Measurements from ENCODE around the gene DELE1.
"Not testable (repeated sequence)": the region's sequence is repeated elsewhere in the genome, so short reads cannot be mapped to it uniquely, and the experiment has no call there.

The DELE1 gene

DNA sequence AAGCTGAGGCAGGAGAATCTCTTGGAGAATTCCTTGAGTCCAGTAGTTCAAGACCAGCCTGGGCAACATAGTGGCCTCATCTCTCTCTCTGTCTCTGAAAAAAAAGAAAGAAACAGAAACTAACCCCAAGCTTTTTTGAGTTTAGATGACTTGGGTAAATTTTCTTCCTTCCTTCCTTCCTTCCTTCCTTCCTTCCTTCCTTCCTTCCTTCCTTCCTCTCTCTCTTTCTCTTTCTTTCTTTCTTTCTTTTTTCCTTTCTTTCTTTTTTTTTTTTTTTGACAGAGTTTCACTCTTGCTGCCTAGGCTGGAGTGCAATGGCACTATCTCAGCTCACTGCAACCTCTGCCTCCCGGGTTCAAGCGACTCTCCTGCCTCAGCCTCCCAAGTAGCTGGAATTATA lies 33.2 kb upstream of the DELE1 start:
- DNase-seq, result not testable (repeated sequence)

DNA sequence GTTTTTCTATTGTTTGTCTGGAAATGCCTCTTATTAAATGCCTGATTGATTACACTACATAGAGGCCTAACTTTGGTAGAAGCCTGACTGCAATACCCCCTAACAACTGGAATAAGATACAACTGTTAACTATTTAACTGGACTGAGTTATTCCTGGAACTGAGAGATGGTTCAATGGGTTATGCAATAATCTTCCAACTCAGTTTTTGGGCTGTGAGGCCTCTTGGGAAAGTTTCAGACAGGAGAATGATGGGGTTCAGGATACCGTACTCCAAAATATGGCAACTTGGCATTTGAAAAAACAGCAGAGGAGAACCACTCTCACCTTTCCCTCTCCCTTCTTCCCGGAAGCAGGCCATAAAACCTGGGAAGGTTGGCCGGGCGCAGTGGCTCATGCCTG lies 26.2 kb upstream of the DELE1 start:
- DNase-seq, result no peak

DNA sequence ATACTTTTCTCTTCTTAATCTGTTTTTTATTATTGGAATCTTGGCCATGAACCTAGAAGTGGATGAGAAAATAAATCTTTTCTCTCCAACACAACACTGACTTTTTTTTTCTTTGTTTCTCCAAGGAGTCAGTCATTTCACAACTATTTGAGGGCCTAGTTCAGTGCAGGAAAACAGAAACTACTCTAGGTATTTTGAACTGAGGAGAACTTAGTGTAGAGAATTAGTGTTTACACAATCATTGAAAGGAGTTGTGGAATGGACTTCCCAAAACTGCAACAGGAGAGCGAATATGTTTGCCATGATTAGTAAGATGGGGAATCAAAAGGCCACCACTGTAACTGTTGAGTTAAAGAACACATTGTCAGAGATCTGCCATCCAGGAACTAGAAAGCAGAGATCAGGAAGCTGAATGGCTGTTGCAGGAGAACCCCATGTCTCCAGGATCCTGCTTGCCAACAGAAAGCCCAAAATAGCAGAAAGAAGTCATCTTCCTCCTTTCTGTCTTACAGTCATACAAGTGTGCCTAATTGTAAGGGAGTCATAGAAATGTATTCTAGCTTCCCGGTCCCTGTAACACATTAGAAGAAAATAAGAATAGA lies 25.1 kb upstream of the DELE1 start:
- DNase-seq, result no peak

DNA sequence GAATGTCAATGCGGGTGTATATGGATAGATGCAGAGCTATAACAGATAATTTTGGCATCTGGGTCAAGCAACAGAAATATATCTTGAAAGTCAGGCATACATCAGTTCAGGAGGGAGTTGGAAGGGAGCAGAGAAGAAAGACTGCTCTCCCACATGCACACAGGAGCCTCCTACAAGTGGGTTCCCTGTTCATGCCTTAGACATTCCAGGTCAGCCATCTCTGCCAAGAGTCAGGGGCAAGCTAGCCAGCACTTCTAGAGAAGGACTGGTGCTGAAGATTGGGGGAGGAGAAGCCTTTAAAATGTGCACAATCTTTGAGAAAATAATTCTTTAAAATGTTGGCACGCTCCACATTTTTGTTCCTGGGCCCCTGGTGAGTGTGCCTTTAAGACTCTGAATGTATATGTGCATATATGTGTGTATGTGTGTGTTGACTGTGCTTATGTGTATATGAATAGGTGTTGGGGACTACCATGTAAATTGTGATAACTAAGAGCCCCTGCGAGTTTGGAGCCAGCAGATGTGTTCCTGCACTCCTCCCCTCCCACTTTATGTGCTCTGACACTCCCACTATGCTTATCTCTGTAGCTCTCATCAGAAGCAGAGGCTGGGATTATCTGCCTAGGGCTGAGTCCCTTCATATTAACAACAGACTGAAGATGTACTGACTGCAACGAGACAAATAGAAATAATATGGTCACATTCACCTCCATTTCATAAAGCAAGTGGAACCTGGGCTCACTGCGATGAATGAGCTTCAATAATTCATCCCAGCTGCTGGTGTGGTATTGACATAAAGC lies 21.5 kb upstream of the DELE1 start:
- no peak for DNase-seq

DNA sequence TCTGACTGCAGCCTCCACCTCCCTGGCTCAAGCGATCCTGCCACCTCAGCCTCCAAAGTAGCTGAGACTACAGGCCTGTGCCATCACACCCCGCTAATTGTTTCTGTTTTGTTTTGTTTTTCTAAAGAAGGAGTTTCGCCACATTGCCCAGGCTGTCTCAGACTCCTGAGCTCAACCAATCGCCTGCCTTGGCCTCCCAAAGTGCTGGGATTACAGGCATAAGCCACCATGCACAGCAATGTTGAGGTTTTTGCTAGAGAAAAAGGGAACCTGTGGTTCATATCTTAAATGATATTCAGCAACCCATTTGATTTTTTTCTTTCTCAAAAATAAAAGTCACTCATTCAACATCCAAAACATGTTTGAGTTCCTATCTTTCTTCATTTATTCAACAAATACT lies 20.4 kb upstream of the DELE1 start:
- DNase-seq, result no peak

DNA sequence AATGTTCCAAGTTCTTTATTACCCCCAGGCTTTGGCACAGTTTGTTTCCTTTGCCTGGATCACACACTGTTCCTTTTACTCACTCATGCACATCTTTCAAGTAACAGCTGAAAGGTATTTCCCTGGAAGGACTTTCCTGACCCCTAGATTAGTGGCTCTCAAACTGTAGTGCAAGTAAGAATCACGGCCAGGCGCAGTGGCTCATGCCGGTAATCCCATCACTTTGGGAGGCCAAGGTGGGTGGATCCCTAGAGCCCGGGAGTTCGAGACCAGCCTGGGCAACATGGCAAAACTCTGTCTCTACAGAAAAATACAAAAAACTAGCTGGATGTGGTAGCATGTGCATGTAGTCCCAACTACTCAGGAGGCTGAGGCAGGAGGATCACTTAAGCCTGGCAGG lies 19.1 kb upstream of the DELE1 start:
- DNase-seq, result no peak

DNA sequence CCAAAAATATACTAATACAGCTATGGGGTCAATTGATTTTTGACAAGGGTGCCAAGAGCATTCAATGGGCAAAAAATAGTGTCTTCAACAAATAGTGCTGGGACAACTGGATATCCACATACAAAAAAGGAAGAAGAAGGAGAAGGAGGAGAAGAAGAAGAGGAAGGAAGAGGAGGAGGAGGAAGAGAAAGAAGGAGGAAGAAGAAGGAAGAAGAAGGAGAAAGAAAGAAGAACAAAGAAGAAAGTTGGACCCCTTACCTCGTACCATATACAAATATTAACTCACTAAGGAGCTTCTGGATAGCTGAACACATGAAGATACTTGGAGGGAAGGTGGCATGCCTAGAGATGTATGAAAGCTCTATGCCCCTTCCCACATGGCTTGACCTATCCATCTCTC lies 17.2 kb upstream of the DELE1 start:
- DNase-seq, result no peak

DNA sequence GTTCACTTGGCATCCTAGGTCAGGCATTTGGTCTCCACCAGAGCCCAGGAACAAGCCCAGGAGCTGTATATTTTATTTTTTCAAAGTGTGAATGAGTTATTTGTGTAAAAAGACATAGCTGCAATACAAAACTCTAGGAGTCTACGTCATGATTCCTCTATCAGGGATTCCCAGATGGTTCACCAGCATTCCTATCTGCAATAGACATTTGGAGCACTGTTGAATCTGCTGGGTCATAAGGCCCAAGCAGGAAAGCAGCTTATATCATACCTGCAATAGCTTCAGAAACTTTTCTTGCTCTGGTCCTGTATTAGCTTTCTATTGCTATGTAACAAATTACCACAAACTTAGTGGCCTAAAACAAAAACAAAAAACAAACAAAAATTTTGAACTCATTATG lies 16.7 kb upstream of the DELE1 start:
- DNase-seq, result no peak

DNA sequence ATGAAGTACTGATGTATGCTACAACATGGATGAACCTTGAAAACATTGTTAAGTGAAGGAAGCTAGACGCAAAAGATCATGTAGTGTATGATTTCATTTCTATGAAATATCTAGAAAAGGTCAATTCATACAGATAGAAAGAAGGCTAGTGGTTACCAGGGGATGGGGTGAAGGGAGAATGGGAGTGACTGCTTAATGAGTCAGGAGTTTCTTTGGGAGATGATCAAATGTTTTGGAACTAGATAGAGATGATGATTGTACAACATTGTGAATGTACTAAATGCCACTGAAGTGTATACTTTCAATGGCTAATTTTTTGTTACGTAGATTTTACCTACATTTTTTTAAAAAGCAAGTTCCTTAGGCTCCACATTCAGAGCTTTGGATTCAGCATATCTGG lies 14.9 kb upstream of the DELE1 start:
- no peak for DNase-seq

DNA sequence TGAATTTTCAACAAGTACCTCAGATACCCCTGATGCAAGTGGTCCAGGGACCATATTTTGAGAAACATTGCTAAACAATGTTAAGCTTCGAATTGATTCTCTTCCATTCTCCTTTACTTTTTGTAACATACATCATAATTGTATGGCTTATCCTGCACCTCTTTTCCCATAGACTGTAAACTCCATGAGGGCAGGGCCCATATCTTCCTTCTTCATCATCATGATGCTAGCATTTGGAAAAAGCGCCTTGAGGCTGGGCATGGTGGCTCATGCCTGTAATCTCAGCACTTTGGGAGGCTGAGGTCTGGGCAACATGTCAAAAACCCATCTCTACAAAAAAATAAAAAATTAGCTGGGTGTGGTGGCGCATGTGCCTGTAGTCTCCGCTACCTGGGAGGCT lies 14.5 kb upstream of the DELE1 start:
- no peak for DNase-seq

DNA sequence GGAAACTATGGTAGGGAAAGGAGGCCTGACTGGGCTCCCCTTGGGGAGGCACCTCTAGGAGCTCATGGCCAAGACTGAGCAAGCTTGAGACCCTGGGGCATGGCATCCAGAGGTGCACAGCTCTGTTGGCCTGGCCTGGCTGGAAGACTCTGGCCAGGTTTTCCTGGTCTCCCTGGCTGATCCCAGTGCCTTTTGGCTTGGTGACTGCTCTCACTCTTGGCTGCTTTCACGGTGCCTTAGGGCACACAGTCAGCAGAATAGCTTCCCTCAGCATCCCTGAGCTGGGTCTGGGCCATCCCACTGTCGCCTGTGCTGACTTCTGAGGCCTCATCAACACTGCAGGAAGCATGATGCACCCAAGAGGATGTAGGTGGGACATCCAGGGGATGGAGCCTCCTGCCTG lies 13.4 kb upstream of the DELE1 start:
- no peak for DNase-seq

DNA sequence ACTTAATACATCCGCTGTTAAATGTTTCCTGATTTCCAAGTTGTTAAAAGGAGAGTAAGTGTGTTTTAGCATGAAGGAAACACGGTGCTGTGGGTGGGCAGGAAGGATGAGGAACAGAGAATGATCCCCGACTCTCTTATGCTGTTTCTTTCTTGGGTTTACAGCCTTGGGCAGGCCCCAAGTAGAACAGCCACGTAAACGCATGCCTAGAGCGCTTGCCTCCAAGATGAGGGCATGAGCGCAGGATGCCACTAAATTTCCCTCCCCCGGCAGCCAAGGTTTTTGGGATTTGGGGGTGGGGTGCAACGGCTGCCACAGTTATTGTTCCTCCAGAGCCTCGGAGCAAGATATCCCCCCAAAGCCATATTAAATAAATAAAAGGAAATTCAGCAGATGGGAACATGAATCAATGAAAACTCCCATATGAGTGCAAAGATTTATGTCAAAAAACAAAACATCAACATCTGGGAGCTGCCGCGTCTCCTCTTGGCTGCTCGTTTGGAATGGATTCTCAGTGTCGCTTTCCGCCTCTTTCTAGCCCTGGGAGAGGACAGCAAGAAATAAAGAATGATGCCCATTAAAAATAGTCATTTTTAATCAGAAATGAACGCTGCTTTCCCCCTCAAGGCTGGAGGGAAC lies 10.0 kb upstream of the DELE1 start:
- DNase-seq, result no peak

DNA sequence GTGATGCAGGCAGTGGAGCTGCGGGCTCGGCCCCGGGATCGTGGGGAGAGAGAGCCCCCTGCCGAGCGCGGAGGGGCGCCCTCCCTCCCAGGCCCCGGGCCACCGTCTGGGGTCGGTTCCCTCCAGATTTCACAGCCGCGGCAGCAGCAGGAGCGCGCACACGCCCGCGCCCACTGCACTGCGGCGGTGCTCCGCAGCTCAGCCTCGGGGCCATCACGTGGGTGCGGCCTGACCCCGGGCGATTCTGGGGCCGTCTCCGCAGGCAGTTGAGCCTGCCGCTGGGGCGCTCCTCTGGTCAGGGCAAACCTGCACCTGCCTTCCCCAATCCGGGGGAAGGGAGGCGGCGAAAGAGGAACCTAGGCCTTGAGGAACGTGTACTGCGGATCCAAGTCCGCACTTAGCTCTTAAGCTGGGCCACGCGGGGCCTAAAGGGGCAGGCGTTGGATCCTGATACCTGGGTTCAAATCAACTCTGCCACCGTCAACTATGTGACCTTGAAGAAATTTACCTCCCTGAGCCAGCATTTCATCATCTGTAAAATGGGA lies 9.4 kb upstream of the DELE1 start:
- DNase-seq, result no peak

DNA sequence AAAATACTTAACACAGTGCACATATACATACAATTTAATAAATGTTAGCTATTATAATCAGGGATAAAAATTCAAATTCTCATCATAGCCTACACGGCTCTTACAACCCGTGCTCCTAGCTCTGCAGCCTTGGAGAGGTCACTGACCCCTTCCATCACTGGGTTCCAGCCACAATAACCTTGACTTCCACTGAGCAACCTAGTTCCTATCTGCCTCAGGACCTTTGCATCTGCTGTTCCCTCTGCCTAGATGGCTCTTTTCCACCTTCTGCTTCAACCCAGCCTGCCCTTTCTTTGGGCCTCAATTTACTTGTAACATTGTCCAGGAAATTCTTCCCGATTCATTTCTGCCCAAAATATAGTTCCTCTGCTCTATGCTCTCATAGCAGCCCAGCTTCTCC lies 8.9 kb upstream of the DELE1 start:
- no peak for DNase-seq

DNA sequence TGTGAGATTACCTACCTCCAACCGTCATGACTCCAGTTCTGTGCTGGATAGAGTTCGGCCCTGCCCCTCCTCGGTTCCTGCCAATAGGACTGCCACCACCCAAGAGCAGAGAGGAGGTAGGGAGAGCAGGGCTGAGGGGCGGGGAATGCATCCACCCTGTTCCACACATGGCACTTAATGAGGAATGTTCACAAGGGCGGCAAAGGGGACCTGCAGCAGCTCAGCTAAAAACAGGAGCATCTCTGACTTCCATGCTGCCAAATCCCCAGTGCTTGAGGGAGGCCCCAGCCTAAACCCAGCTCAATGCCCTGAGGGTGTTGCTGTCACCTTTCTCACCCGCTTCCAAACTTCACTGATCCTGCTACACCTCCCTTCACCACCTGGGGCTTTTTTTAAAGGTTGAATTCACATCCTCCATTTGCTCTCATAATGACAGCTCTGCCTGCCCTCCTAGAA lies 7.8 kb upstream of the DELE1 start:
- no peak for DNase-seq

DNA sequence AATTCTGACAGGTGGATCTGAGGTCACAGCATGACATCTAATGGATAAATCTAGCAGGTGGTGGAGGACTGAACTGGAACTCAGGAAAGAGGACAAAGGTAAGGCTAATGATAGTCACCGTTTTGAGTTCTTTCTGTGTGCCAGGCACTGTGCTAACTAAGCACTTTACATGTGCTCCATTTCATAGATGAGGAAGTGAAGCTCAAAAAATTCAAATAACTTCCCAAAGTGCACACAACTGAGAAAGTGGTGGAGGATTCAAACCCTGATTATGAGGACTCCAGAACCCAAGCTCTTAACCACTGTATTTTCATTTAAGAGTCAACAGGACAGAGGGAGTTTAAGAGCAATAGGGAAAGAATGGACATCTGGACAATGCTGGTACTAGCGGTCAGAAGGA lies 7.1 kb upstream of the DELE1 start:
- DNase-seq, result no peak

DNA sequence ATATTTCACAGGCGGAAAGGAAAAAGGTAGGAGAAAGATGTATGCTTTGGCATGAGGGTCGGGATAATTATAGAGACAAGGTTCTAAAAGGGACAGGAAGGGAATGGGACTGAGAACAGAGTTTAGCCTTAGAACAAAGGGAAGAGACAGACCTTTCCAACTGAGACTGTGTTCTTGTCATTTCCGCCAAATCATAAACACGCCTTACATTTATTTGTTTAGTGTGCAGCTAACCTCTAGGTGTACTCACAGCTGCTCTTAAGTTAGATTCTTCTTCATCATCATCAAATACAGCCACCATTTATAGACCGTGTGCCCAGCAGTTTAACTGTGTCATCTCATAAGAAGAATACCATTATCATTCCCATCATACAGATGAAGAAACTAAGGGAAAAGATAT lies 5.9 kb upstream of the DELE1 start:
- DNase-seq, result no peak

DNA sequence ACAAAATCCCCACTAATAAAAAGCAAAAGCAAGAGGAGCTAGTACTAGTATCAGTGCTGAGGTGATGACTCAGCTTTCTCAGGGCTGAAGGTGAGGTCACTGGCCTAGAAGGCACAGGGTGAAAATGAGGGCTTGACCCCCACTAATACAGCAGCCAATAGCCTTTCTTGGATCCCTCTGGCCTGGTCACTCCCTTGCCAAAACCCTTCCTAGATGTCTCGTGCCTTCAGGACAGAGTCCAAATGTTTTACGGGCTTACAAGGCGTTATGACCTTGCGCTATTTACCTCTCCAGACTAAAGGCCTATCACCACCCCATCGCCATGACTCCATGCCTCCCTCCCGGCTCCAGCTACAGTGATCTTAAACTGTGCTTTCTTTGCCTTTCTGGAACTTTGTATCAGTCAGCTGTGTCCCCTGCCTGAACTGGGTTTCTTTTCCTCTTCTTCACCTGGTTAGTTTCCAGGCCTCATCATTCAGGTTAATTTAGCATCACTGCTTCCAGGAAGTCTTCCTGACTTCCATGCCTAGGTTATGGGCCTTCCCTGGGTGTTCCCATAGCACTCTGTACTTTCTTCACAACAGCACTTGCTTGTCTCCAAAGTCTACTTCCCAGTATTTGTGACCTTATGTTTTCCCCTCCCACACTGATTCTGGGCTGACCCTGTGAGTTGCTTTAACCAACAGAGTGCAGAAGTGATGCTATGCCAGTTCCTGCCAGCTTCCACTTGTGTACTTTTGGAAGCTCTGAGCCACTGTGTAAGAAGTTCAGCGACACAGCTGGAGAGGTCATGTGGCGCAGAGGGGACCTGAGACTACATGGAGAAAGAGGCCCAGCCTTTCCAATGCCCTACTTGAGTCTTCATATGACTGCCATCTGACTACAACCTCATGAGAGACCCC lies 4.2 kb upstream of the DELE1 start:
- no peak for DNase-seq

DNA sequence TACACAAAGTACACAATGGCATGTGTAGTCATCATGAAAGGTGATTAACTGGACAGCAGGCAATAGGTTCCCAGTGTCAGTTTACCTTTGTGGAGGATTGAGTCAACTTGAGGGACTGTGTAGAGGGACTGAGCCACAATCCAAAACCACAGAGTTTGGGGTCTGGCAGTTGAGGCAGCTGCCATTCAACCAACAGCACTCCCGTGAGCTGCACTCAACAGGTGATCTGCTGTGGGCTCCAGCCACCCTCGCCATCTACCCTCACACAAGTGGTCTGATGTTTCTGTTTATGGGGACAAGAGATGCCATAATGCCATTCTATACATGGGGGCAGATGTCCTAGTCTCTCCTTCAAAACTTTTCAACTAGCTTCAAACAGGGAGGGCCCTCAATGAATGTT lies 2.9 kb upstream of the DELE1 start:
- no peak for DNase-seq

DNA sequence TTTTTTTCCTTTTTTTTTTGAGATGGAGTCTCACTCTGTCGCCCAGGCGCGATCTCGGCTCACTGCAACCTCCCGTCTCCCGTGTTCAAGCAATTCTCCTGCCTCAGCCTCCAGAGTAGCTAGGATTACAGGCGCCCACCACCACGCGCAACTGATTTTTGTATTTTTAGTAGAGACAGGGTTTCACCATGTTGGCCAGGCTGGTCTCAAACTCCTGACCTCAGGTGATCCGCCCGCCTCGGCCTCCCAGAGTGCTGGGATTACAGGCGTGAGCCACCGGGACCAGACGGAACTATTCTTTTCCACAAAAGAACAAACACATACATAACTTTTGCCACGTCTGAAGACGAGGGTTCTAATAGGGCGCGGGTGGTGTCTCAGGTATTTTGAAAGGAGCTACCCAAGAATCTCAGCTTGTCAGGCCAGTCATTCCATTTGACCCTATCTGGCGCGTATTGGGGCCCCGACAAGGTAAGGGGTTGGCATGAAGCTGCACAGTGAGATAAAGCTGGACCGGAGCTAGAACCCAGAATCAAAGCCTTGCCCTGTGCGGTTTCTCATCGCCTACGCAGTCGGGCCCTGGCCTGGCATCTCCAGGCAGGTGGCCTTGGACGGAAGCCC lies 734 bp upstream of the DELE1 start:
- DNase-seq, result not testable (repeated sequence)

DNA sequence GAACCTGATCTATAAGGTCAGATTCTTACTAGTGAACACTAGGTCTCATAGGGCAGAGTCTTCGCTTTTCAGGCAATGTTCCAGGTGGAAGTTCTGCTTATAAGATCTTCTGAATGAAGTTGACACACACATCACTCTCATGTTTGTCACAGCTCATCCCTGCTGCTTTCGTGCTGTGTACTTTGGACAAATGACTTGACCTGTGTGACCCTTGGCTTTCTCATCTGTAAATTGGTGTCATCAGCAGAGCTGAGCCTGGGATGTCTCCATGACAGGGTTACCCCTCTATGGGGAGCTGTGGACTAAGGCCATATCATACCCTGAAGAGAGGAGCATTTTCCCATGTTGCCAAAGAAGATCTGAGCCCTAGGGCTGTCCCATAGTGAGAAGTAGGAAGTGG lies 2.8 kb downstream of the DELE1 start:
- DNase-seq, result no peak

DNA sequence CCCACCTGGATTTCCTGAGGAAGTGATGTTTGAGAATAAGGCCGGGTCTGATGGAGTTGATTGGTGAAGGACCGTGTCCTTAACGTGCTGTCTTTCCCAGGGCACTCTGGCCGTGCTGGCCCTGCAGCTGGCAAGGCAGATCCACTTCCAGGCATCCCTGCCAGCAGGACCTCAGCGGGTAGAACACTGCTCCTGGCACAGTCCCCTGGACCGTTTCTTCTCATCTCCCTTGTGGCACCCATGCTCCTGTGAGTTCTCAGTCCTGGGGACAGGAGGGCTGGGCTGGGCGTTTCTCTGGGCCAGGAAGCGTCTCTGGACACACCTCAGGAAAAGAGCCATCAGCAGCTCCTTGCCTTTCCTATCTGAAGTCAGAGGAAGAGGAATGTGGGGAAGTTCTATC lies 4.4 kb downstream of the DELE1 start:
- DNase-seq, result no peak

Data from NCI-H2081 treated with DMSO at 0.1 percent for 48 hours (cell line).